GM23338 (cell line): ENCODE data around the gene CRACR2A. TPM values are rescaled to one million over a fixed set of nuclear protein-coding genes. Genes with fewer than 3 reads are reported as not detected.

ENCODE experiments used
- ATAC-seq: fragments of 200-7000 bp; cut with Tn5 transposase; 3 replicates; pipeline ENCODE4 v1.9.1; 2020
- DNase-seq: peaks from one replicate; pipeline ENCODE4 v3.0.0-alpha.2; 2015; ENCODE audit warnings: low spot score
- H2AFZ ChIP-seq: fragments of 200-600 bp; sonication (generic); 2 replicates; pipeline ENCODE4 v1.8.0; 2016; ENCODE audit warnings: antibody characterized with exemption, mild to moderate bottlenecking, moderate library complexity
- H3F3A ChIP-seq: fragments of 200-600 bp; sonication (generic); replicated peaks from 2 replicates; pipeline ENCODE4 v1.8.0; 2017; ENCODE audit warnings: antibody characterized with exemption, mixed run types, low read depth
- H3K27ac ChIP-seq: fragments of 200-600 bp; sonication (generic); 2 replicates; pipeline ENCODE4 v1.6.1; 2016; ENCODE audit warnings: low read depth
- H3K27me3 ChIP-seq: fragments of 200-600 bp; sonication (generic); 2 replicates; pipeline ENCODE4 v1.8.0; 2016; ENCODE audit warnings: mild to moderate bottlenecking, mixed run types, moderate library complexity; ENCODE audit not compliant: insufficient read depth
- H3K36me3 ChIP-seq: fragments of 200-600 bp; sonication (generic); 2 replicates; pipeline ENCODE4 v1.8.0; 2016; ENCODE audit warnings: mild to moderate bottlenecking; ENCODE audit not compliant: insufficient read depth
- H3K4me1 ChIP-seq: fragments of 200-600 bp; sonication (generic); 2 replicates; pipeline ENCODE4 v1.8.0; 2016; ENCODE audit warnings: mild to moderate bottlenecking, moderate library complexity; ENCODE audit not compliant: insufficient read depth
- H3K4me2 ChIP-seq: fragments of 200-600 bp; sonication (generic); 2 replicates; pipeline ENCODE4 v1.7.1; 2017; ENCODE audit warnings: mixed run types
- H3K4me3 ChIP-seq: fragments of 200-600 bp; sonication (generic); 2 replicates; pipeline ENCODE4 v1.6.1; 2016; ENCODE audit warnings: mixed run types
- H3K79me2 ChIP-seq: fragments of 200-600 bp; sonication (generic); replicated peaks from 2 replicates; pipeline ENCODE4 v1.8.0; 2017; ENCODE audit warnings: mild to moderate bottlenecking; ENCODE audit not compliant: insufficient read depth
- H3K9me2 ChIP-seq: fragments of 200-600 bp; sonication (generic); 2 replicates; pipeline ENCODE4 v1.8.0; 2017; ENCODE audit not compliant: insufficient read depth
- H4K20me1 ChIP-seq: fragments of 200-600 bp; sonication (generic); replicated peaks from 2 replicates; pipeline ENCODE4 v1.8.0; 2017; ENCODE audit warnings: mild to moderate bottlenecking; ENCODE audit not compliant: insufficient read depth
- H3K27ac Mint-ChIP-seq: 2 replicates; pipeline ENCODE4 v1.8.0; 2020; ENCODE audit warnings: inconsistent platforms, mild to moderate bottlenecking, moderate library complexity, mixed read lengths
- H3K27me3 Mint-ChIP-seq: 3 replicates; pipeline ENCODE4 v1.8.0; 2022; ENCODE audit warnings: low read depth, mild to moderate bottlenecking, moderate library complexity, mixed read lengths, inconsistent platforms; ENCODE audit not compliant: insufficient read depth, poor library complexity
- H3K36me3 Mint-ChIP-seq: 3 replicates; pipeline ENCODE4 v1.8.0; 2021; ENCODE audit warnings: low read depth, mild to moderate bottlenecking, inconsistent platforms, moderate library complexity, mixed read lengths
- H3K4me1 Mint-ChIP-seq: 3 replicates; pipeline ENCODE4 v1.8.0; 2020; ENCODE audit warnings: mild to moderate bottlenecking, inconsistent platforms, mixed read lengths
- H3K4me3 Mint-ChIP-seq: 3 replicates; pipeline ENCODE4 v1.8.0; 2021; ENCODE audit warnings: moderate library complexity, mild to moderate bottlenecking, inconsistent platforms, mixed read lengths
- H3K9me3 Mint-ChIP-seq: 3 replicates; pipeline ENCODE4 v1.8.0; 2020; ENCODE audit warnings: moderate library complexity, mild to moderate bottlenecking, inconsistent platforms, mixed read lengths
- EZH2 ChIP-seq: fragments of 200-600 bp; sonication (generic); IDR thresholded peaks from one replicate; pipeline ENCODE4 v1.8.0; 2017; ENCODE audit warnings: antibody characterized with exemption, mild to moderate bottlenecking, low read depth; ENCODE audit not compliant: unreplicated experiment
- EZH2phosphoT487 ChIP-seq: fragments of 200-600 bp; sonication (generic); IDR thresholded peaks from one replicate; pipeline ENCODE4 v1.8.1; 2018; ENCODE audit warnings: antibody characterized with exemption; ENCODE audit not compliant: unreplicated experiment
- JUNB ChIP-seq: IDR thresholded peaks from one replicate; pipeline ENCODE4 v1.6.1; 2016; ENCODE audit warnings: antibody characterized with exemption; ENCODE audit not compliant: unreplicated experiment
- NANOG ChIP-seq: IDR thresholded peaks from 2 replicates; pipeline ENCODE4 v1.6.1; 2016; ENCODE audit warnings: antibody characterized with exemption, borderline replicate concordance
- POLR2AphosphoS5 ChIP-seq: IDR thresholded peaks from 2 replicates; pipeline ENCODE4 v1.6.1; 2016; ENCODE audit warnings: antibody characterized with exemption, low read depth
- STAT1 ChIP-seq: IDR thresholded peaks from one replicate; pipeline ENCODE4 v1.6.1; 2016; ENCODE audit warnings: antibody characterized with exemption; ENCODE audit not compliant: unreplicated experiment
- ZNF114 ChIP-seq: fragments of 250-450 bp; sonication (Bioruptor Pico); IDR thresholded peaks from 2 replicates; pipeline ENCODE4 v1.5.0; 2020; ENCODE audit warnings: mild to moderate bottlenecking, moderate library complexity
- ZNF331 ChIP-seq: fragments of 250-450 bp; sonication (Bioruptor Pico); IDR thresholded peaks from 2 replicates; pipeline ENCODE4 v1.5.0; 2020; ENCODE audit warnings: low read depth, mild to moderate bottlenecking, moderate library complexity
- polyA plus RNA-seq: library from polyadenylated mRNA; unstranded; fragments of >200 nt; fragmentation: Nextera tagmentation; extraction: Ambion mirVana; gene quantifications from 2 replicates; pipeline ENCODE4 v1.2.1, GENCODE V29; 2016
- total RNA-seq: library from RNA; depleted of rRNA; stranded (reverse); fragments of >200 nt; shearing (Covaris generic); gene quantifications from 2 replicates; pipeline ENCODE4 v1.2.3, GENCODE V29; 2014
- TF ChIP-seq, protein P1 (sequence below): IDR thresholded peaks from 2 replicates; pipeline ENCODE4 v1.6.1; 2016; ENCODE audit warnings: antibody characterized with exemption
- TF ChIP-seq, protein P2 (sequence below): fragments of 250-450 bp; sonication (Bioruptor Pico); IDR thresholded peaks from 2 replicates; pipeline ENCODE4 v1.5.0; 2020; ENCODE audit warnings: mild to moderate bottlenecking, moderate library complexity
- TF ChIP-seq, protein P3 (sequence below): IDR thresholded peaks from one replicate; pipeline ENCODE4 v1.6.1; 2018; ENCODE audit warnings: antibody characterized with exemption; ENCODE audit not compliant: unreplicated experiment

CRACR2A gene
- total and polyA plus RNA-seq, 2 experiments from 2014 or later, result 1.5 to 3.0 TPM

- ATAC-seq (no peak), DNase-seq (no peak)
- H3K79me2 ChIP-seq, result no peaks in the 10 kb centered on the region
- H3K27ac Mint-ChIP-seq, result no peak overlapping the region
- H3K27me3 ChIP-seq, result no peaks in the 10 kb centered on the region
- no peaks in the 10 kb centered on the region for H3K27me3 Mint-ChIP-seq
- H4K20me1 ChIP-seq, result no peaks in the 10 kb centered on the region
- TF ChIP-seq ZNF114 (CRISPR knock-in tag) (no peak), POLR2AphosphoS5 (no peak), JUNB (no peak), EZH2phosphoT487 (no peak), ZNF331 (CRISPR knock-in tag) (no peak), EZH2 (no peak), STAT1 (no peak), NANOG (no peak)
- TF ChIP-seq, protein P1, sequence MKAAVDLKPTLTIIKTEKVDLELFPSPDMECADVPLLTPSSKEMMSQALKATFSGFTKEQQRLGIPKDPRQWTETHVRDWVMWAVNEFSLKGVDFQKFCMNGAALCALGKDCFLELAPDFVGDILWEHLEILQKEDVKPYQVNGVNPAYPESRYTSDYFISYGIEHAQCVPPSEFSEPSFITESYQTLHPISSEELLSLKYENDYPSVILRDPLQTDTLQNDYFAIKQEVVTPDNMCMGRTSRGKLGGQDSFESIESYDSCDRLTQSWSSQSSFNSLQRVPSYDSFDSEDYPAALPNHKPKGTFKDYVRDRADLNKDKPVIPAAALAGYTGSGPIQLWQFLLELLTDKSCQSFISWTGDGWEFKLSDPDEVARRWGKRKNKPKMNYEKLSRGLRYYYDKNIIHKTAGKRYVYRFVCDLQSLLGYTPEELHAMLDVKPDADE, result no peak
- TF ChIP-seq, protein P2, sequence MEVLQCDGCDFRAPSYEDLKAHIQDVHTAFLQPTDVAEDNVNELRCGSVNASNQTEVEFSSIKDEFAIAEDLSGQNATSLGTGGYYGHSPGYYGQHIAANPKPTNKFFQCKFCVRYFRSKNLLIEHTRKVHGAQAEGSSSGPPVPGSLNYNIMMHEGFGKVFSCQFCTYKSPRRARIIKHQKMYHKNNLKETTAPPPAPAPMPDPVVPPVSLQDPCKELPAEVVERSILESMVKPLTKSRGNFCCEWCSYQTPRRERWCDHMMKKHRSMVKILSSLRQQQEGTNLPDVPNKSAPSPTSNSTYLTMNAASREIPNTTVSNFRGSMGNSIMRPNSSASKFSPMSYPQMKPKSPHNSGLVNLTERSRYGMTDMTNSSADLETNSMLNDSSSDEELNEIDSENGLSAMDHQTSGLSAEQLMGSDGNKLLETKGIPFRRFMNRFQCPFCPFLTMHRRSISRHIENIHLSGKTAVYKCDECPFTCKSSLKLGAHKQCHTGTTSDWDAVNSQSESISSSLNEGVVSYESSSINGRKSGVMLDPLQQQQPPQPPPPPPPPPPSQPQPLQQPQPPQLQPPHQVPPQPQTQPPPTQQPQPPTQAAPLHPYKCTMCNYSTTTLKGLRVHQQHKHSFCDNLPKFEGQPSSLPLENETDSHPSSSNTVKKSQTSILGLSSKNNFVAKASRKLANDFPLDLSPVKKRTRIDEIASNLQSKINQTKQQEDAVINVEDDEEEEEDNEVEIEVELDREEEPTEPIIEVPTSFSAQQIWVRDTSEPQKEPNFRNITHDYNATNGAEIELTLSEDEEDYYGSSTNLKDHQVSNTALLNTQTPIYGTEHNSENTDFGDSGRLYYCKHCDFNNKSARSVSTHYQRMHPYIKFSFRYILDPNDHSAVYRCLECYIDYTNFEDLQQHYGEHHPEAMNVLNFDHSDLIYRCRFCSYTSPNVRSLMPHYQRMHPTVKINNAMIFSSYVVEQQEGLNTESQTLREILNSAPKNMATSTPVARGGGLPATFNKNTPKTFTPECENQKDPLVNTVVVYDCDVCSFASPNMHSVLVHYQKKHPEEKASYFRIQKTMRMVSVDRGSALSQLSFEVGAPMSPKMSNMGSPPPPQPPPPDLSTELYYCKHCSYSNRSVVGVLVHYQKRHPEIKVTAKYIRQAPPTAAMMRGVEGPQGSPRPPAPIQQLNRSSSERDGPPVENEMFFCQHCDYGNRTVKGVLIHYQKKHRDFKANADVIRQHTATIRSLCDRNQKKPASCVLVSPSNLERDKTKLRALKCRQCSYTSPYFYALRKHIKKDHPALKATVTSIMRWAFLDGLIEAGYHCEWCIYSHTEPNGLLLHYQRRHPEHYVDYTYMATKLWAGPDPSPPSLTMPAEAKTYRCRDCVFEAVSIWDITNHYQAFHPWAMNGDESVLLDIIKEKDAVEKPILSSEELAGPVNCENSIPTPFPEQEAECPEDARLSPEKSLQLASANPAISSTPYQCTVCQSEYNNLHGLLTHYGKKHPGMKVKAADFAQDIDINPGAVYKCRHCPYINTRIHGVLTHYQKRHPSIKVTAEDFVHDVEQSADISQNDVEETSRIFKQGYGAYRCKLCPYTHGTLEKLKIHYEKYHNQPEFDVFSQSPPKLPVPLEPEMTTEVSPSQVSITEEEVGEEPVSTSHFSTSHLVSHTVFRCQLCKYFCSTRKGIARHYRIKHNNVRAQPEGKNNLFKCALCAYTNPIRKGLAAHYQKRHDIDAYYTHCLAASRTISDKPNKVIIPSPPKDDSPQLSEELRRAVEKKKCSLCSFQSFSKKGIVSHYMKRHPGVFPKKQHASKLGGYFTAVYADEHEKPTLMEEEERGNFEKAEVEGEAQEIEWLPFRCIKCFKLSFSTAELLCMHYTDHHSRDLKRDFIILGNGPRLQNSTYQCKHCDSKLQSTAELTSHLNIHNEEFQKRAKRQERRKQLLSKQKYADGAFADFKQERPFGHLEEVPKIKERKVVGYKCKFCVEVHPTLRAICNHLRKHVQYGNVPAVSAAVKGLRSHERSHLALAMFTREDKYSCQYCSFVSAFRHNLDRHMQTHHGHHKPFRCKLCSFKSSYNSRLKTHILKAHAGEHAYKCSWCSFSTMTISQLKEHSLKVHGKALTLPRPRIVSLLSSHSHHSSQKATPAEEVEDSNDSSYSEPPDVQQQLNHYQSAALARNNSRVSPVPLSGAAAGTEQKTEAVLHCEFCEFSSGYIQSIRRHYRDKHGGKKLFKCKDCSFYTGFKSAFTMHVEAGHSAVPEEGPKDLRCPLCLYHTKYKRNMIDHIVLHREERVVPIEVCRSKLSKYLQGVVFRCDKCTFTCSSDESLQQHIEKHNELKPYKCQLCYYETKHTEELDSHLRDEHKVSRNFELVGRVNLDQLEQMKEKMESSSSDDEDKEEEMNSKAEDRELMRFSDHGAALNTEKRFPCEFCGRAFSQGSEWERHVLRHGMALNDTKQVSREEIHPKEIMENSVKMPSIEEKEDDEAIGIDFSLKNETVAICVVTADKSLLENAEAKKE, result no peak
- TF ChIP-seq, protein P3, sequence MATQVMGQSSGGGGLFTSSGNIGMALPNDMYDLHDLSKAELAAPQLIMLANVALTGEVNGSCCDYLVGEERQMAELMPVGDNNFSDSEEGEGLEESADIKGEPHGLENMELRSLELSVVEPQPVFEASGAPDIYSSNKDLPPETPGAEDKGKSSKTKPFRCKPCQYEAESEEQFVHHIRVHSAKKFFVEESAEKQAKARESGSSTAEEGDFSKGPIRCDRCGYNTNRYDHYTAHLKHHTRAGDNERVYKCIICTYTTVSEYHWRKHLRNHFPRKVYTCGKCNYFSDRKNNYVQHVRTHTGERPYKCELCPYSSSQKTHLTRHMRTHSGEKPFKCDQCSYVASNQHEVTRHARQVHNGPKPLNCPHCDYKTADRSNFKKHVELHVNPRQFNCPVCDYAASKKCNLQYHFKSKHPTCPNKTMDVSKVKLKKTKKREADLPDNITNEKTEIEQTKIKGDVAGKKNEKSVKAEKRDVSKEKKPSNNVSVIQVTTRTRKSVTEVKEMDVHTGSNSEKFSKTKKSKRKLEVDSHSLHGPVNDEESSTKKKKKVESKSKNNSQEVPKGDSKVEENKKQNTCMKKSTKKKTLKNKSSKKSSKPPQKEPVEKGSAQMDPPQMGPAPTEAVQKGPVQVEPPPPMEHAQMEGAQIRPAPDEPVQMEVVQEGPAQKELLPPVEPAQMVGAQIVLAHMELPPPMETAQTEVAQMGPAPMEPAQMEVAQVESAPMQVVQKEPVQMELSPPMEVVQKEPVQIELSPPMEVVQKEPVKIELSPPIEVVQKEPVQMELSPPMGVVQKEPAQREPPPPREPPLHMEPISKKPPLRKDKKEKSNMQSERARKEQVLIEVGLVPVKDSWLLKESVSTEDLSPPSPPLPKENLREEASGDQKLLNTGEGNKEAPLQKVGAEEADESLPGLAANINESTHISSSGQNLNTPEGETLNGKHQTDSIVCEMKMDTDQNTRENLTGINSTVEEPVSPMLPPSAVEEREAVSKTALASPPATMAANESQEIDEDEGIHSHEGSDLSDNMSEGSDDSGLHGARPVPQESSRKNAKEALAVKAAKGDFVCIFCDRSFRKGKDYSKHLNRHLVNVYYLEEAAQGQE, result no peak
- H3K36me3 Mint-ChIP-seq, result no peaks in the 10 kb centered on the region
- H3K27ac ChIP-seq, result no peak overlapping the region
- H3K4me3 Mint-ChIP-seq, result no peak overlapping the region
- H3K36me3 ChIP-seq, result no peaks in the 10 kb centered on the region
- H3F3A ChIP-seq, result no peaks in the 10 kb centered on the region
- peaks cover 8% of the 10 kb centered on the region; the same call in 2 of the 3 replicates for H3K4me1 Mint-ChIP-seq
- no peak overlapping the region for H2AFZ ChIP-seq
- no peak overlapping the region for H3K4me2 ChIP-seq
- H3K9me3 Mint-ChIP-seq, result no peaks in the 10 kb centered on the region; the same call in 2 of the 3 replicates
- H3K9me2 ChIP-seq, result no peaks in the 10 kb centered on the region
- H3K4me1 ChIP-seq, result peaks cover 3% of the 10 kb centered on the region; the same call in 1 of the 2 replicates
- no peak overlapping the region for H3K4me3 ChIP-seq
Observed at GRCh38 chr12:3772380-3772779, 19.5 kb upstream of the CRACR2A start.
